ENCODE results near the gene KRT79.

DNA sequence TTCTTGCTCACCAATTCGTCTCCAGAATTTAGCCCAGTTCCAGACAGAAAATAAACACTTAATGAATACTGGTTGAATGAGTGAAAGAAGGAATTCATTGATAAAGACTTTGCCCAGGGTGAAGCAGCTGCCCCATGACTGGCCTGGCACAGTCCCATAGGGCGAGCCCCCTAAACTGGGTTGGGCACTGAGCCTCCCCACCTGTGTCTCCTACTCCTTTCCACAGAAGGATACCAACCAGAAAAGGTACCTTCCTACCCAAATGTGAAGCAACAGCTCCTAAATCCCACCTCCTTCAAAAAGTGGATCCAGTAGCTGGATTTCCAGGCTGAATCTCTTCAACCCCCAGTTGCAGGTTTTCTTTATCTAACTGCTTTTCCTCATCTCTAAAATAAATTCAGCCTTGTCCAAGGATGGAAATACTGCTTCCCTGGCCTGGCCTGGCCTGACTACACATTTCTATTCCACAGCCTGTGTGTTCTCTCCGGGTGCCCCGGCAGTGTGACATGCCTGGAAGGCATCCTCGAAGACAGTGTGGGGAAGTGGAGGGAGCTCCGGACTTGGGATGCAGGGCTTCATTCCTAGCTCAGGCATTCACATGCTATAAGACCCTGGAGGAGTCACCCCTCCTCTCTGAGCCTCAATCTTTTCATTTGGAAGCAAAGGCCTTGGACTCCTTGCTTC lies 45.8 kb downstream of the KRT79 start:
- TF ChIP-seq TOX (CRISPR knock-in tag; IDR thresholded peaks at IDR 0.05; ENCODE audit: borderline replicate concordance) (no peak), ARNTL (CRISPR knock-in tag; IDR thresholded peaks at IDR 0.05; ENCODE audit: borderline replicate concordance, low read depth) (no peak), PATZ1 (CRISPR knock-in tag; IDR thresholded peaks at IDR 0.05; ENCODE audit: borderline replicate concordance) (no peak), ZNF70 (CRISPR knock-in tag; IDR thresholded peaks at IDR 0.05) (no peak)
- TF ChIP-seq, protein P1, sequence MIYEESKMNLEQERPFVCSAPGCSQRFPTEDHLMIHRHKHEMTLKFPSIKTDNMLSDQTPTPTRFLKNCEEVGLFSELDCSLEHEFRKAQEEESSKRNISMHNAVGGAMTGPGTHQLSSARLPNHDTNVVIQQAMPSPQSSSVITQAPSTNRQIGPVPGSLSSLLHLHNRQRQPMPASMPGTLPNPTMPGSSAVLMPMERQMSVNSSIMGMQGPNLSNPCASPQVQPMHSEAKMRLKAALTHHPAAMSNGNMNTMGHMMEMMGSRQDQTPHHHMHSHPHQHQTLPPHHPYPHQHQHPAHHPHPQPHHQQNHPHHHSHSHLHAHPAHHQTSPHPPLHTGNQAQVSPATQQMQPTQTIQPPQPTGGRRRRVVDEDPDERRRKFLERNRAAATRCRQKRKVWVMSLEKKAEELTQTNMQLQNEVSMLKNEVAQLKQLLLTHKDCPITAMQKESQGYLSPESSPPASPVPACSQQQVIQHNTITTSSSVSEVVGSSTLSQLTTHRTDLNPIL (CRISPR knock-in tag; IDR thresholded peaks at IDR 0.05; ENCODE audit: low read depth): no peak

Measured in SK-N-SH treated with all-trans-retinoic acid at 6 μM for 48 hours (cell line).